Measurements from ENCODE around the gene TAS2R50. TPM values are rescaled to one million over a fixed set of nuclear protein-coding genes. Genes with fewer than 3 reads are reported as not detected.

Gene TAS2R50
- total RNA-seq, 1 experiment from 2014 or later, result 0.18 TPM

GRCh38 chr12:10989107-10989506, 2.4 kb upstream of the TAS2R50 start:
- DNase-seq (ENCODE audit: low read depth, low spot score) (no peak), ATAC-seq (no peak)
- Histone ChIP-seq H3K27me3 (ENCODE audit: control insufficient read depth, insufficient read depth, low read length) (no peaks in the 10 kb centered on the region), H3K4me3 (ENCODE audit: low read depth in 2 of 2, low read length in 2 of 2) (no peak overlapping the region), H3K36me3 (ENCODE audit: control insufficient read depth, insufficient read depth, low read length) (no peaks in the 10 kb centered on the region), H3K9me3 (ENCODE audit: control insufficient read depth, insufficient read depth, low read depth, low read length) (no peaks in the 10 kb centered on the region), H3K27ac (ENCODE audit: low read length) (no peak overlapping the region), H3K4me1 (ENCODE audit: control insufficient read depth, insufficient read depth, low read length) (no peaks in the 10 kb centered on the region)
- TF ChIP-seq CTCF (IDR thresholded peaks at IDR 0.05) (no peak), SIN3A (IDR thresholded peaks at IDR 0.05; ENCODE audit: borderline replicate concordance, insufficient read depth, low read depth, low read length) (no peak)
- CTCF ChIA-PET, result no interaction called here
- POLR2A ChIA-PET, result no interaction called here
- in situ Hi-C loops (cut with HindIII; ENCODE audit: low pct_unique_long_range_greater_than_20kb, low sequenced_read_pairs), result no loop called here
- intact Hi-C loops (cut with micrococcal nuclease; ENCODE audit: unreplicated experiment), result no loop called here
- BruUV-seq (replicated peaks), result no TSS peak

GRCh38 chr12:10982244-10982643, 4.5 kb downstream of the TAS2R50 start:
- ChIA-PET CTCF (no interaction called here), POLR2A (no interaction called here)
- in situ Hi-C loops (cut with HindIII; ENCODE audit: low pct_unique_long_range_greater_than_20kb, low sequenced_read_pairs), result no loop called here
- Histone ChIP-seq H3K27ac (ENCODE audit: low read length) (no peak overlapping the region), H3K4me3 (ENCODE audit: low read depth in 2 of 2, low read length in 2 of 2) (no peak overlapping the region), H3K9me3 (ENCODE audit: control insufficient read depth, insufficient read depth, low read depth, low read length) (no peaks in the 10 kb centered on the region), H3K27me3 (ENCODE audit: control insufficient read depth, insufficient read depth, low read length) (no peaks in the 10 kb centered on the region), H3K36me3 (ENCODE audit: control insufficient read depth, insufficient read depth, low read length) (no peaks in the 10 kb centered on the region), H3K4me1 (ENCODE audit: control insufficient read depth, insufficient read depth, low read length) (no peaks in the 10 kb centered on the region)
- ATAC-seq, result no peak
- no TSS peak for BruUV-seq (replicated peaks)
- no peak for TF ChIP-seq CTCF (IDR thresholded peaks at IDR 0.05)
- TF ChIP-seq REST (IDR thresholded peaks at IDR 0.05; ENCODE audit: insufficient read depth in 1 of 2, low read depth in 2 of 2, low read length in 1 of 2), result no peak
- no peak for TF ChIP-seq TCF7L2 (IDR thresholded peaks at IDR 0.05; ENCODE audit: low read depth, low read length)
- TF ChIP-seq SIN3A (IDR thresholded peaks at IDR 0.05; ENCODE audit: borderline replicate concordance, insufficient read depth, low read depth, low read length), result no peak
- no peak for TF ChIP-seq POLR2AphosphoS5 (IDR thresholded peaks at IDR 0.05; ENCODE audit: low read depth, low read length)
- DNase-seq (ENCODE audit: low read depth, low spot score), result no peak
- intact Hi-C loops (cut with micrococcal nuclease; ENCODE audit: unreplicated experiment), result no loop called here

- intact Hi-C loops (cut with micrococcal nuclease; ENCODE audit: unreplicated experiment), result no loop called here
- Histone ChIP-seq H3K27ac (ENCODE audit: low read length) (no peak overlapping the region), H3K4me3 (ENCODE audit: low read depth in 2 of 2, low read length in 2 of 2) (no peak overlapping the region), H3K9me3 (ENCODE audit: control insufficient read depth, insufficient read depth, low read depth, low read length) (no peaks in the 10 kb centered on the region), H3K27me3 (ENCODE audit: control insufficient read depth, insufficient read depth, low read length) (no peaks in the 10 kb centered on the region), H3K36me3 (ENCODE audit: control insufficient read depth, insufficient read depth, low read length) (no peaks in the 10 kb centered on the region), H3K4me1 (ENCODE audit: control insufficient read depth, insufficient read depth, low read length) (no peaks in the 10 kb centered on the region)
- BruUV-seq (replicated peaks), result no TSS peak
- in situ Hi-C loops (cut with HindIII; ENCODE audit: low pct_unique_long_range_greater_than_20kb, low sequenced_read_pairs), result no loop called here
- no peak for TF ChIP-seq CTCF (IDR thresholded peaks at IDR 0.05)
- no peak for TF ChIP-seq TCF7L2 (IDR thresholded peaks at IDR 0.05; ENCODE audit: low read depth, low read length)
- TF ChIP-seq REST (IDR thresholded peaks at IDR 0.05; ENCODE audit: insufficient read depth in 1 of 2, low read depth in 2 of 2, low read length in 1 of 2), result no peak
- TF ChIP-seq SIN3A (IDR thresholded peaks at IDR 0.05; ENCODE audit: borderline replicate concordance, insufficient read depth, low read depth, low read length), result no peak
- no peak for TF ChIP-seq POLR2AphosphoS5 (IDR thresholded peaks at IDR 0.05; ENCODE audit: low read depth, low read length)
- no peak for ATAC-seq
- CTCF ChIA-PET, result no interaction called here
- POLR2A ChIA-PET, result no interaction called here
- DNase-seq (ENCODE audit: low read depth, low spot score), result no peak
Measured at GRCh38 chr12:10974965-10975364, 11.7 kb downstream of the TAS2R50 start.
